PC-9 (cell line): ENCODE results near the gene PPARGC1A.

ENCODE experiments used
- EZH2 ChIP-seq: fragments of 200-600 bp; sonication (generic); IDR thresholded peaks from 2 replicates; pipeline ENCODE4 v1.8.0; 2017; ENCODE audit warnings: antibody characterized with exemption, low read depth
- TF ChIP-seq, protein P1 (sequence below): fragments of 200-600 bp; sonication (generic); conservative IDR thresholded peaks from 2 replicates; pipeline ENCODE4 v1.6.1; 2017; ENCODE audit warnings: mixed run types, antibody characterized with exemption, mild to moderate bottlenecking, moderate library complexity

DNA sequence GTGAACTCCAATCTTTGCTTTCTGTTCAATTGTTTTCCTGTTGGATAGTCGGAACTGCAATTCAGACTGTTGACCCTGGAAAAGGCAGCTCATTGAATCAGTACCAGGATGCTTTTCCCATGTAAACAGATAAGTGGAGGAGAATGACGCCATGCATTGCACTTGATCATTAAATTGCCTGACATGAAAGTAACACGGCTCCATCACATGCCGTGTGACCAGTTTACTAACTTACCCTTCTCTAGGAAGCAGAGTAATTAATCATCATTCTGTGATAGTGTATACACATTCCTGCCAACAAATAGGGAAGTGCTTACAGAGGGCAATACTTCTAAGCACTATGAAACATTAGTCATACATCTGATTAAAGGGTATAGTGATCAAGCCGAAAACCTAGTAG, 101.4 kb downstream of the PPARGC1A start:
- TF ChIP-seq, protein P1, sequence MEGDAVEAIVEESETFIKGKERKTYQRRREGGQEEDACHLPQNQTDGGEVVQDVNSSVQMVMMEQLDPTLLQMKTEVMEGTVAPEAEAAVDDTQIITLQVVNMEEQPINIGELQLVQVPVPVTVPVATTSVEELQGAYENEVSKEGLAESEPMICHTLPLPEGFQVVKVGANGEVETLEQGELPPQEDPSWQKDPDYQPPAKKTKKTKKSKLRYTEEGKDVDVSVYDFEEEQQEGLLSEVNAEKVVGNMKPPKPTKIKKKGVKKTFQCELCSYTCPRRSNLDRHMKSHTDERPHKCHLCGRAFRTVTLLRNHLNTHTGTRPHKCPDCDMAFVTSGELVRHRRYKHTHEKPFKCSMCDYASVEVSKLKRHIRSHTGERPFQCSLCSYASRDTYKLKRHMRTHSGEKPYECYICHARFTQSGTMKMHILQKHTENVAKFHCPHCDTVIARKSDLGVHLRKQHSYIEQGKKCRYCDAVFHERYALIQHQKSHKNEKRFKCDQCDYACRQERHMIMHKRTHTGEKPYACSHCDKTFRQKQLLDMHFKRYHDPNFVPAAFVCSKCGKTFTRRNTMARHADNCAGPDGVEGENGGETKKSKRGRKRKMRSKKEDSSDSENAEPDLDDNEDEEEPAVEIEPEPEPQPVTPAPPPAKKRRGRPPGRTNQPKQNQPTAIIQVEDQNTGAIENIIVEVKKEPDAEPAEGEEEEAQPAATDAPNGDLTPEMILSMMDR = no peak
- no peak for TF ChIP-seq EZH2
